A172 (cell line): ENCODE results near the gene INPP5D. TPM values are rescaled to one million over a fixed set of nuclear protein-coding genes. Genes with fewer than 3 reads are reported as not detected.
"Not testable (repeated sequence)": the region's sequence is repeated elsewhere in the genome, so short reads cannot be mapped to it uniquely, and the experiment has no call there.

ENCODE experiments used
- DNase-seq: peaks from one replicate; pipeline ENCODE4 v3.0.0-alpha.2; 2015; ENCODE audit warnings: low spot score
- total RNA-seq: library from RNA; depleted of rRNA; stranded (reverse); fragments of >200 nt; shearing (Covaris generic); gene quantifications from 2 replicates; pipeline ENCODE4 v1.2.3, GENCODE V29; 2014

INPP5D gene
- total RNA-seq, 1 experiment from 2014 or later: 0.84 TPM

- no peak for DNase-seq
These were observed 27.4 kb upstream of the INPP5D start, which contains the start of gene NEU2 for GRCh38 chr2:233032551-233033320. TSS of gene NEU2 (plus strand) at chr2:233032672. CDS start at chr2:233032672, 0 bp downstream.

- DNase-seq: peak; percentile 77
These were observed 26.5 kb upstream of the INPP5D start for GRCh38 chr2:233033672-233034071.

GRCh38 chr2:233034091-233034882 lies 25.9 kb upstream of the INPP5D start:
- DNase-seq: no peak

- no peak for DNase-seq
These were observed 24.5 kb upstream of the INPP5D start for GRCh38 chr2:233035426-233036161.

DNA sequence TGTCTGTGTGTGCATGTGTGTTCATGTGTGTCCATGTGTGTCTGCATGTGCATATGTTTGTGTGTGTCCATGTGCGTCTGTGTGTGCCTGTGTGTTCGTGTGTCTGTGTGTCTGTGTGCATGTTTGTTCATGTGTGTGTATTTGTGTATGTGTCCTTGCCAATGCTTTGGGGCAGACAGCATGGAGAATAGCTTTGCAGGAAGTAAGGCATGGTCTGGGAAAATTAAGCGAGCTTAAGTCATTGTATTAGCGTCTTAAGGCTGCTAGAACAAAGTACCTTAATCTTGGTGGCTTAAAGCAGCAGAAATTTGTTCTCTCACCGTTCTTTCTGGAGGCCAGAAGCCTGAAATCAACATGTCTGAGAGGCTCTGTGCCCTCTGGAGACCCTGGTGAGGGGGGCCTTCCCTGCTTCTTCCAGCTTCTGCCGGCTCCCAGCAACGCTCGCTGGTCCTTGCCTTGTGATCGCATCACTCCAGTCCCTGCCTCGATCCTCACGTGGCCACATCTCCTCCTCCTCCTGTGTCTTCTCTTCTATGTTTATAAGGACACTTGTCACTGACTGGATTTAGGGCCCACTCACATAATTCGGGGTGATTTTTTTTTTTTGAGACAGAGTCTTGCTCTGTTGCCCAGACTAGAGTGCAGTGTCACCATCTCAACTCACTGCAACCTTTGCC lies 23.8 kb upstream of the INPP5D start:
- DNase-seq: no peak

- DNase-seq: peak; percentile 65
These were observed 23.1 kb upstream of the INPP5D start for GRCh38 chr2:233037078-233037477.

DNA sequence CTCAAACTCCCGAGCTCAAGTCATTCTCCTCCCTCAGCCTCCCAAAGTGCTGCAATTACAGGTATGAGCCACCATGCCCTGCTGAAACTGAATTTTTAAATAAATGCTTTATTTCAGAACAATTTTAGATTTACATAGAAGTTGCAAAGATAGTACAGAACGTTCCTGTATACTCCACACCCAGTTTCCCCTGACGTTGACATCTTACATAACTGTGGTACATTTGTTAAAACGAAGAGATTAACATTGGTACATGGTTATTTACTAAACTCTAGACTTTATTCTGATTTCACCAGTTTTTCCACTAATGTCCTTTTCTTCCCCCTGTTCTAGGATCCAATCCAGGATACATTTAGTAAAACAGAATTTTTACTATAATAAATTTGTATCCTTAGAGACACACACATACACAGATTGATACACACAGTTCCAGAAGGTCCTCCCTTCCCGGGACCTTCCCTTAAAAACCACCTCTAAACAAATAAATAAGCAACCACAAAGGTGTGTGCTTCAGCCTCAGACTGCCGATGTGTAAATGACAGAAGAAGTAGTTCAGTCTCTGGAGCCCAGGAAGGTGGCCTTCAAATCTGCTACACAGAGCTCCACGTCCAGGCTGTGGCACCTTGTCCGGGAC lies 20.8 kb upstream of the INPP5D start:
- no peak for DNase-seq

DNA sequence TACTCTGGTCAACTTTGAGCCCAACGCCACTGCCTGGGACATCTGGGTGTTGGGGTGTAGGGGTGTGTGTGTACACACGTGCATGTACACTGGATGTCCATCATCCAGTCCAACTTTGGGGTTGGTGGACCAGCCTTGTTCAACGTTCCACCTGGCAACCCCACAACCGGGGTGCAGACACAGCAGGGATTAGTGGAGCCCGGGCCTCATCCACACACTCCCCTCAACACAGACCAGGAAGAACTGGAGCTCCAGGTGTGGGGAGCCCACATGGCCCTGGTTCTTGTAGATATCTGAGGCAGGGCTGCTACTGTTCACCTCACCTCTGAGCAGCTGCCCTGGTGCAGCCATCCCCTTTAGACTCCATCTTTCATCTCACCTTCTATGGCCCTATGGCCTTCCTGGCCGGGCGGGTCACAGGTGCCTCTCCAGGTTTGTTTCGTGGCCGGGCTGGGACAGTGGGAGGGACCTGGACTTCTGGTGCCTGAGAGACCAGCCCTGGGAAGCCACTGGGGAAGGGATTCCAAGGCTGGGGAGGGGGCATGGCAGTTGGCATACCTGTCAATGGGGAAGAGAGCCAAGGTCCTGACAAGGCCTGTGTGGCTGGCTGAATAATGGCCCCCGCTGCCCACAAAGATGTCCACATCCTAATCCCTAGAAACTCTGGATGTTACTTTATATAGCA lies 20.2 kb upstream of the INPP5D start:
- no peak for DNase-seq

- DNase-seq: no peak
These were observed 19.6 kb upstream of the INPP5D start for GRCh38 chr2:233040571-233040970.

DNA sequence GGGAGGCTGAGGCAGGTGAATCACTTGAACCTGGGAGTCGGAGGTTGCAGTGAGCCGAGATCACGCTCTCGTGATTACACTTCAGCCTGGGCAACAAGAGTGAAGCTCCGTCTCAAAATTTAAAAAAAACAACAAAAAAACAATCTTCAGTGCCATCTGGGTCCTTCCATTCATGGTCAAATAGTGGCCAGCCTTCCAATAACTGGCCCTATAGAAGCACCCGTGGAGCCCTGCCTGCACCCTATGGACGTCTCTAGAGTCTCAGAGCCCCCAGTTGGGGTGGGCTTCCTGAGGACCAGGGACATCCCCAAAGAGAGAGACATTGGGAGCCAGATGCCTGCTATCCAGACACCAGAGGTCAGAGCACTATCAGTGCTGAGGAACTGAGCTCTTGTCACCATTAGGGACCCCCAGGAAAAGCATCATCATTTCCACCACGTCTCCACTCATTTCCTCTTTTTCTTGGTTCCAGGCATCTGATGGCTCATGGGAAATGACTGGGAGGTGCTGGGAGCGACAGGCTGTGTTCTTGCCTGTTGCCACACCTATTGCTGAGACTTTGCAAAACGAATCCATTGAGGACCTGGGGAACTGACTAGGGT lies 18.3 kb upstream of the INPP5D start:
- no peak for DNase-seq

- DNase-seq: no peak
These were observed 17.6 kb upstream of the INPP5D start for GRCh38 chr2:233042549-233042948.

DNA sequence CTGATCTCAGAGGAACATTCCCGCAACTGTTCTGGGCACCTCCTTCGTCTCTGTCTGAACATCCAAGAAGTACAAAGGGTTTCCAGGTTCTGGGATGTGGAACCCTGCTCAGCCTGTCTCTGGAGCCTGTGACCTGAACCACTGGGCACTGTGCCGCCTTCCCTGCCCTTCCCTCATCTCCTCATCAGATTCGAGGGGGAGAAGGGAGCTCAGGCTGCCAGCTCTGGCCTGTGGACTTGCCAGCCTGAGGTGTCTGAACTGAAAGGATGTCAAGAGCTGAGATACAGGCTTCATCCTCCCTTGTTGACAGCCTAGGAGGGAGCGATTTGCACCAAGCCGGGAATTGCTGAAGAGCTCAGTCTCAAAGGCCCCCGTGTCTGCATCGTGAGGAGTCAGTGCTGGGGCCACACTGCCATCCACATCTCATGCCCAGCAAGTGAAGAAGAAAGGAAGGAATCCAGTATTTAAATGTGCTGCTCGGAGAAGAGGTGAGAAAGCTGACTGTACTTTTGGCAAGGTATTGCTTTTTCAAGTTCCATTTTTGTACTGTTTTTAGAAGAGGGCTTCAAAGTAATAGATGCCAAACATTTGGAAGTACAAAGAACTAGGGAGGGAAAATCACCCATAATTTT lies 15.1 kb upstream of the INPP5D start:
- DNase-seq: no peak

- DNase-seq: no peak
These were observed 12.9 kb upstream of the INPP5D start for GRCh38 chr2:233047206-233047605.

DNA sequence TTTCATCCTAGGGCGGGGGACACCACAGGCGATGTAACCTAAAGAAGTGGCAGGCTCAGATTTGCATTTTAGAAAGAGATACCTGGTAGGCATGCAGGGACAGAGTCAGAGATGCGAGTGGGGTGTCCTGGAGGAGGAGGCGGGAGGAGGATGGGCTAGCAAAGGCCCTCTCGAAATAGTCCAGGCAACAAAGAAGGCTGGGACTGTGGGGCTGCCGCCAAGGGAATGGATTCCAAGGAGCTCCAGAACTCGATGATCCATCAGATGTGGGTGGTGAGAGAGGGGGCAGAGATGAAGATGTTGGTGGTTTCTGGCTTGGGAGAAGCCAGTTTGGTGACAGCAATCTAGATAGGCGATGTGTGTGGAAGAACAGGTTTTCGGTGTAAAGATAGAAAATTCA lies 12.5 kb upstream of the INPP5D start:
- DNase-seq: no peak

GRCh38 chr2:233048569-233049193 lies 11.5 kb upstream of the INPP5D start:
- no peak for DNase-seq

GRCh38 chr2:233049194-233049761 lies 10.9 kb upstream of the INPP5D start:
- DNase-seq: no peak

- DNase-seq: peak; percentile 53
These were observed 8.6 kb upstream of the INPP5D start for GRCh38 chr2:233051241-233052149.

- not testable (repeated sequence) for DNase-seq
These were observed 7.6 kb upstream of the INPP5D start for GRCh38 chr2:233052517-233052916.
